LNCaP clone FGC (cell line): ENCODE results near the gene LMNTD2.

Experiments
- DNase-seq: peaks from one replicate; pipeline ENCODE4 v3.0.0-alpha.2; 2011; ENCODE audit warnings: low read depth
- H3K4me3 ChIP-seq: 2 replicates; pipeline ENCODE4 v1.5.1; 2011; ENCODE audit warnings: mild to moderate bottlenecking, low read depth, low read length, control low read depth
- CTCF ChIP-seq: IDR thresholded peaks from 2 replicates; pipeline ENCODE4 v1.5.1; 2012; ENCODE audit warnings: mild to moderate bottlenecking; ENCODE audit not compliant: control insufficient read depth, insufficient read depth; ENCODE audit errors: extremely low read depth

Gene LMNTD2

GRCh38 chr11:507727-508515 is 52.6 kb downstream of the LMNTD2 start:
- no peak for DNase-seq
- peak overlapping the region; percentile 78 for H3K4me3 ChIP-seq
- no peak for TF ChIP-seq CTCF

- DNase-seq, result peak; percentile 66
- no peak for TF ChIP-seq CTCF
- H3K4me3 ChIP-seq, result peak within 1 kb of the TSS; percentile 82
Observed at GRCh38 chr11:506995-507726, 53.4 kb downstream of the LMNTD2 start, which contains the start of gene RNH1. RNH1 (minus strand) TSS chr11:507242; CDS start chr11:502162, 5,080 bp downstream.

GRCh38 chr11:506238-506994 is 54.1 kb downstream of the LMNTD2 start:
- peak; percentile 89 for DNase-seq
- TF ChIP-seq CTCF, result no peak

GRCh38 chr11:504994-505344 is 55.6 kb downstream of the LMNTD2 start:
- peak overlapping the region; percentile 82 for H3K4me3 ChIP-seq
- no peak for TF ChIP-seq CTCF
- no peak for DNase-seq

More at GRCh38 chr11:506238-506994, 54.1 kb downstream of the LMNTD2 start:
- peak overlapping the region; percentile 82 for H3K4me3 ChIP-seq
